Stimulated activated CD4-positive, alpha-beta T cell treated with anti-CD3 and anti-CD28 coated beads, TNF-alpha, amount 100 ng/mL, for 48 hours (primary cell): ENCODE data around the gene CSF2.
A peak's percentile ranks its signal among the peaks of the same experiment; 100 is the strongest.
"Not testable (repeated sequence)": the region's sequence is repeated elsewhere in the genome, so short reads cannot be mapped to it uniquely, and the experiment has no call there.

Source experiments
- DNase-seq, 3 donors: peaks; one replicate each; pipeline ENCODE4 v3.0.0-alpha.2; 2020; ENCODE audit warnings: low read depth in 3 of 3

Gene CSF2

GRCh38 chr5:132087176-132087575 lies 13.6 kb downstream of the CSF2 start:
- no peak for DNase-seq

DNA sequence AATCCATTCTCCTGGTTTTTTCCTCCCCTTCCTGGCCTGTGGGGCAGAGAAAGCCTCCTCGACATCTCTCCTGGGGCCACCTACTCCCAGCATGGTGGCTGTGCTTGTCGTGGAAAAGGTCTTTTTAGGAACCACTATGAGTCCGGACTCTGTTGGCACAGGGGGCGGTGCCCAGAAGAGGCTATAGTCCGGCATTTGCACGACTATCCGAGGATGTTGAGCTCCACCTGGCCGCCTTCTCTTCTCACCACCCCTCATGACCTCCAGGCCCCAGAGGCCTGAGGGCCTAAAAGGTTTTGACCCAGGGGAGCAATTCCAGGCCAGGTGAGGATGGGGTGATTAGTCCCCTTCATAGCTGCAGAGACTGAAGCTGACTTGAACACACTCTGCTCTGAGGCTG lies 14.1 kb downstream of the CSF2 start:
- DNase-seq, result no peak

GRCh38 chr5:132089363-132089762 lies 15.8 kb downstream of the CSF2 start:
- DNase-seq, result no peak

GRCh38 chr5:132090107-132090506 lies 16.5 kb downstream of the CSF2 start:
- no peak for DNase-seq

- no peak for DNase-seq
Observed at GRCh38 chr5:132093271-132093670, 19.7 kb downstream of the CSF2 start.

DNA sequence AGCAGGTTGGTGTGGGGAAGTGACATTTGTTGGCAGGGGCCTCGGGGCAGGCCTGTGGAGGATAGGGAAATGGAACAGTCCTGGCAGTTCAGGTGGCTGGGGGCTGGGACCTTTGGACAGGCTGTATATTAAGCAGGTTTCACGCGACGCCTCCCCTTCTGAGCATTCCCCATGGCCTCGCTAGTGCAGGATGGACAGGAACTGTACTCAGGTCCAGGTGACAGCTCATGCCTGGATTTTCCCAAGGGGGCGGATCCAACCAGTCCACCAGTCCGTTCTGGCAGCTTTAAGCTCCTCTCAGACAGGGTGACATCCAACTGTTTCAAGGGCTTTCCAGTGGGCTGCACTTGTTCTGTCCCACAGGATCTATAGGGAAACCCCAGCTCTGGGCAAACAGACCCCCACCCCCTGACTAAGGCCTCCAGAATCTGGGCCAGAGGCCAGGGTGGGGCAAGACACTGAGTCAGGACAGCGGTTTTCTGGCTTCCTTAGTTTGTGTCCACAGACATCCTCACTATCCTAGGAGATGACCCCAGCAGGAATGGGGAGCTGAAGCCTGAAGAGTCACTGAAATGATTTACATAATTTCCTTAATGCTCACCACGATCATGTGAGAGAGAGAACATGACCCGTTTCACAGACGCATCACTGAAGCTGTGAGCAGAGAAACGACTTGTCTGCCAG lies 20.9 kb downstream of the CSF2 start:
- no peak for DNase-seq

- no peak for DNase-seq
Observed at GRCh38 chr5:132095077-132095410, 21.5 kb downstream of the CSF2 start.

- no peak for DNase-seq
Observed at GRCh38 chr5:132095424-132095972, 21.9 kb downstream of the CSF2 start.

- no peak for DNase-seq
Observed at GRCh38 chr5:132096904-132097303, 23.3 kb downstream of the CSF2 start.

GRCh38 chr5:132098151-132098594 lies 24.6 kb downstream of the CSF2 start:
- DNase-seq, result peak in 1 of 3 donors; percentile 47

GRCh38 chr5:132098621-132099020 lies 25.0 kb downstream of the CSF2 start:
- DNase-seq, result no peak

GRCh38 chr5:132099076-132099748 lies 25.6 kb downstream of the CSF2 start:
- DNase-seq, result peak in 2 of 3 donors; percentile 63 to 82

DNA sequence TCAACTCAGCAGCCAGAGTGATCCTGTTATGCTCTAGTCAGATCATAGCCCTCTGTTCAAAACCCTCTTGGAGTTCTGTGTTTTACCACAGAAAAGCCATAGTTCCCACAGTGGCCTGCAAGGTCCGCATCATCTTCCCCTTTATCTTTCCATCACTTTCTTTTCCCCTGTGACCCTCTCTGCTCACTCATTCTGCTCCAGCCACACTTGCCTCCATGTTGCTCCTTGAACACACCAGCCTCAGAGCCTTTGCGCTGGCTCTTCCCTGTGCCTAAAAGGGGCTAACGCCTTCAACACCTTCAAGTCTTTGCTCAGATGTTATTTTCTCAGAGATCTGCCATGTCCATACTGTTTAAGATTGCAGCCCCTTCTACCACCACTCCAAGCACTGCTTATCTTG lies 26.3 kb downstream of the CSF2 start:
- no peak for DNase-seq

GRCh38 chr5:132100672-132101261 lies 27.2 kb downstream of the CSF2 start:
- DNase-seq, result peak in 1 of 3 donors; percentile 55

DNA sequence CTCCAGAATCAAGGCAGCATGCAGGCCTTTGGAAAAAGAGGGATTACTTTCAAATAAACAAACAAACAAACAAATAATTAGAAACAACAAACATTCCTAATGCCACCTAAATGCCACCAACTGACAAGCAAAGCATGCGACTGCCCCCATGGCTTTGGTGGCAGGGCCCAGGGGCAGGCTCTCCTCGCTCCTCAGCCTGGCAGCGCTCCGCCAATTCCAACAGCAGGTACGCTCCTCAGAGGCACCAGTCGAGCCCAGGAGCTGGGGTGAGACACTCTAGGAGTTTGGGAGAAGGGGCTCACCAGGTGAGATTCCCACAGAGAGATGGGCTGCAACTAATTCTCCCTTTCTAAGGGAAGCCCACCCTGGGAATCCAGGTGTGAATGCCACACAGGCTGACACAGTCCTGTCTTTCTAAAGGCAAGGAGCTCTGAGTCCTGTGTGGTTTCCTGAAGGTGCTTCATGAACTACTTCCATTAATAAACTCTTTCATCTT lies 27.8 kb downstream of the CSF2 start:
- no peak for DNase-seq

DNA sequence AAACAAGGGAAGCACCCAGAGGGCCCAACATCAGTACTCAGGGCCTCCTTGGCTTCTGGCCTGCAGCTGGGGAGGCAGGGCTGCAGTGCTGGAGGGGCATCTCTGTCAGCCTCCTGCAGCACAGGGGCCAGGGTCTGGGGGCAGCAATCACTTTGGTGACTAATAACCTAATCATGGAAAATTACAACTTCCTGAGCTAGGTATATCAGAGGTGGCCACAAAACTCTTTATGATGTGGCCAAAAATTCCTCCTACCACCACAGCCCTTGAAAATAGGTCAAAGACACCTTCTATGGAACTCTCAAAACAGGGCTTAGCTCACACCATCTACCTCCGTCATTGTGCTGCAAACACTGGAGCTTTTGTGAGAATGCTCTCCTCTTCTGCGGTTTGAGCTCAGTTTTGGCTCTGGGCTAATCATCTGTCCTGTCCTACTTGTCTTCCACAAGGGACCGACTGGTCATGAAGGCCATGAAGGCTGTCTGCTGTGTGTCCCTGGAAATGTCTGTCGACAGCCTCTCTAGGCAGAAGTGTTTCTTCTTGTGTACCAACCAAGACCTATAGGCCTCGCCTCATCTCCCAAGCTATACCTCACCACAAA lies 28.6 kb downstream of the CSF2 start:
- DNase-seq, result no peak

DNA sequence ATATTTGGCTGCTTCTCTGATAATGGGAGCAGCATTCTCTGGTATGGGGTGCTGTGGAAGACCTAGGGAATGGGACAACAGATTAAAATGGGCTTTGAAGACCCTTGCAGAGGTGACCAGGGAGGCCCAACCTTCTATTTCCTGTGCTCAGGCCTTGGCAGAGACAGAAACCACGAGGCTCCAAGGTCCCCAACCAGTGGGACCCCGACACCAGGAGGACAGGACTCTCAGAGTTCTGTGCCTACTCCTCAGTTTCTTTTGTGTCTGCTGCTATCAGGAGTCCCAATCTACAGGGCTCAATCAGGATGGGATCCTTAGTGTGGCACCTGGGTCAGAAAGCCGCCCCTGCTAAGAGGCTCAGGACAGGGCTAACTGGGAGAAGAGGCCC lies 29.3 kb downstream of the CSF2 start:
- no peak for DNase-seq

- peak in 2 of 3 donors; percentile 55 to 74 for DNase-seq
Observed at GRCh38 chr5:132103332-132103951, 29.9 kb downstream of the CSF2 start.

DNA sequence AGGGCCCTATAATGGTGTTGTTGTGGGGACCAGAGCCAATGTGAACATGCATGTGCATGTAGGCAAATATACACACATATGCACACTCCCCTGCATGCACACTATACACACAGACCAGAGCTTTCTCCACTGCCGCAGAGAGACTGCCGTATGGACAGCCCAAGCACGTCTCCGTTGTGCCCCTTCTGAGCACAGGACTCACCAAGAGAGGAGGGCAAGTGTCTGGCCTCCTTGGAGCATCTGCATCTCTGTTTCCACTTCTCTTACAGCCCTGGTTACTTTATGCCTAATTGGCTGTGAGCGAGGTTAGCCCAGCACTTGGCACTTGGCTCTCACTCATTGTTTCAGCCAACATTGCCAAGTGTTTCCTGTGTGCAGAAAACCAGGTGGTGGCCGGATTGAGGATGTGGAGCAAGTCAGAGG lies 30.4 kb downstream of the CSF2 start:
- DNase-seq, result no peak

GRCh38 chr5:132104556-132104955 lies 31.0 kb downstream of the CSF2 start:
- DNase-seq, result no peak

GRCh38 chr5:132105688-132106087 lies 32.1 kb downstream of the CSF2 start:
- DNase-seq, result no peak

- DNase-seq, result not testable (repeated sequence)
Observed at GRCh38 chr5:132108495-132108894, 34.9 kb downstream of the CSF2 start.
